NCI-H2227 (cell line): ENCODE results near the gene PEX13.
"Not testable (repeated sequence)": the region's sequence is repeated elsewhere in the genome, so short reads cannot be mapped to it uniquely, and the experiment has no call there.

Experiments used
- DNase-seq: peaks from one replicate; lab custom pipeline; 2025; ENCODE audit not compliant: unreplicated experiment; lab: John Stamatoyannopoulos, UW

Gene PEX13

GRCh38 chr2:61017556-61018317, at the start of gene PEX13, which contains the start of gene PUS10:
PEX13 (plus strand) TSS chr2:61017720; CDS start chr2:61017760, 40 bp downstream.
PUS10 (minus strand) TSS chr2:61018255; CDS start chr2:61011890, 6,365 bp downstream.
- peak; percentile 87 for DNase-seq

GRCh38 chr2:60972889-60973656, 44.4 kb upstream of the PEX13 start:
- DNase-seq: no peak

DNA sequence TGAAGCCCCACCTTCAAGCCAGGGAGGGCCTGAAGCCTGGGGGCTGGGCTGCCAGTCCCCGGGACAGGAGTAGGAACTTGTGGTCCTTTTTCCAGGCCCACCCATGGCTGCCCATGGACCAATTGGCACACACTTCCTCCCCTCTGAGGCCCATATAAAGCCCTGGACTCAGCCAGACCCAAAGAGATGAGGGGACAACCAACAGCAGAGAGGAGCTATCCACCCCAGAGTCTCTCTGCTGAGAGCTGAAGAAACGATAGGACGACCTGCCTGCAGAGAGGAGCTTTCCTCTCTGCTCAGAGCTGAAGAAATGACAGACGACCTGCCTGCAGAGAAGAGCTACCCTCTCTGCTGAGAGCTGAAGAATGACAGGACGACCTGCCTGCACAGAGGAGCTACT, 43.8 kb upstream of the PEX13 start:
- no peak for DNase-seq

DNA sequence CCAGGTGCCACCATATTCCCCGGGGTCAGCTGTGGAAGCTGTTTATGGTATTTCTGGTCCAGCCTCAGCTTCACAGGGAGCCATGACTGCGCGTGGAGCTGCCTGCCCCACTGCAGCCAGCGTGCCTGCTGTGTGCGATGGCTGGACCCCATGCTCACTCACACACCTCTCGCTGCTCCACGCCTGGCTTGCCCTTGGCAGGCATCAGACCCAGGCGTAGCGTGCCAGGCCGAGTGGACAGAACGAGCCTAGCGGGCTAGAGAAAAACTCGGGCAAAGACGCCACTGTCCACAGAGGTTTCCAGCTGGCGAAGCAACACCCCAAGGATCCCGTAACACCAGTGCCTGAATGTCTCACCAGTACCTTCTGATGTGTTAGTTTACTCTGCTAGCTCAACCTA, 42.9 kb upstream of the PEX13 start:
- no peak for DNase-seq

- no peak for DNase-seq
Measured at GRCh38 chr2:60976256-60976850, 41.2 kb upstream of the PEX13 start.

DNA sequence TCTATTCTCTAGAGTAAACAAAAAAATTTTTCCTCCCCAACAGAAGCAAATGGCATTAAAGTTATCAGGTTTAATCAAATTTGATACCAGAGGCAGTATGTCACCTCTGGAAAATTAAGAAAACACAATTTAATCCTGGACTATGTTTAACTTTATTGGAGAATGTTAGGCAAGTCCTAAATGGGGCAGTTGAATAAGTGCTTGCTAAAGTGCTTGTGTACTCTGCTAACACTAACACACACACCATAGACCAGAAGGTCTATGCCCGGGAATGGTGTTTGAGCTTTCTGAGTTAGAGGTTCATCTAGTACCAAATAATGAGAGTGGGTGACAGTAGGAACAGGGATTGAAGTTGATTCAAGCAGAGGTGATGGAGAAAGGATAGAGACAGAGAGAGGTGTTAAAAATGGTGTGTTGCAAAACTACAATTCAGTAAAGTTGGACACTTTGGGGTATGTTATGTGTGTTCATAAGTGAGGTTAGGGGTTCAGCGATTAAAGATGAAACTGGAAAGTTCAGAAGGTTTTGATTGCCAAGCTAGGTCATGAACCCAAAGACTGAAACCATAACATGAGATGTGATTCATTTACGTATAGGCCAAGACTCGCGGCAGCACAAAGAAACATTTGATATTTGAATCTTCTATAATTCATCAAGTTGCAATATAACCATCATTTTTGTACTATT, 40.5 kb upstream of the PEX13 start:
- DNase-seq: no peak

- DNase-seq: no peak
Measured at GRCh38 chr2:60977562-60977895, 40.0 kb upstream of the PEX13 start.

- DNase-seq: no peak
Measured at GRCh38 chr2:60979231-60979630, 38.3 kb upstream of the PEX13 start.

GRCh38 chr2:60980071-60980815, 37.3 kb upstream of the PEX13 start:
- DNase-seq: no peak

DNA sequence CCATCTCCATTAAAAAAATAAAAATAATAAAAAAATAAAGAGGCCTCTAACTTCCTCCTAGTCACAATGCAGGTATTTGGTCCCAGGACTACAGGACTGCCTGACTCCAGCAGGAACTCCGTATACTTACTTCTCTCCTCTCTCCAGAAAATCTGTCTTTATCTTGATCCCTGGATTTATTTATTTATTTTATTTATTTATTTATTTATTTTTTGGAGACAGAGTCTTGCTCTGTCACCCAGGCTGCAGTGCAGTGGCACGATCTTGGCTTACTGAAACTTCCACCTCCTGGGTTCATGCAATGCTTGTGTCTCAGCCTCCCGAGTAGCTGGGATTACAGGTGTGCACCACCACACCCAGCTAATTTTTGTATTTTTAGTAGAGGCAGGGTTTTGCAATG, 35.5 kb upstream of the PEX13 start:
- not testable (repeated sequence) for DNase-seq

DNA sequence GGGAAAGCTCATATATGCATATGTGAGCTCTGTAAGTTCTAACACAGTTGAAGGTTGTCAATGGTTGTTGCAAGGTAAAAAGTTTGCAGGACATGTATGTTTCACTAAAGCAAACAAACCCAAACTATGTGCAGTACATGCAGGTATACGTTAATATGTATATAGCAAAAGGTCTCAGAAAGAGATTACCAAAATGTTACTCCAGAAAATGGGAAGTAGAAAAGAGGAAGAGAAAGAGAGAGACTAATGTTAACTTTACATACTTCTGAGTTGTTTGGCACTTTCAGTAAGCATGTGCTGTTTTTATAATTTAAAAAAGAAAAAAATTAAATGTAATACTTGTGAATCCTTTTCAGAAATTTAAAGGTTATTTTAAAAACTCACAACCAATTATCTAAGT, 32.8 kb upstream of the PEX13 start:
- DNase-seq: no peak

- DNase-seq: no peak
Measured at GRCh38 chr2:60987041-60987440, 30.5 kb upstream of the PEX13 start.

GRCh38 chr2:60987656-60988055, 29.9 kb upstream of the PEX13 start:
- not testable (repeated sequence) for DNase-seq

DNA sequence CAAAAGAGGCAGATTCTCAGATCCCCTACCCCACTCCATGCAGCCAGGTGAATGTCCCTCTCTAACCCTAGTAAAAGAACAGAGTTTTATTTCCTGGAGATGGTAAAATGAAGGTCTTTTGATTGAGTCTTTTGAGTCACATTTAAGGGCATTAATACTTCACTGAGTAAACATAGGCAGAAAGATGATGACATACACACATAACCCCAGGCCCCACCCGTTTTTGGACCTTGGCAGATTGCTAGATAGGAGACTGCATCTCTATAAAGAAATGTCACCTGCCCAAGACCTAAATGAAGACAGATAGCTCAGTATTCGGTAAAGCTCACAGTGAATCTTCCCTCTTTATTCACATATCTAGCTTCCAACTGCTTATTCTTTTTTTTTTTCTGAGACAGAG, 28.3 kb upstream of the PEX13 start:
- DNase-seq: no peak

GRCh38 chr2:60991644-60992043, 25.9 kb upstream of the PEX13 start:
- DNase-seq: no peak

GRCh38 chr2:60992985-60993392, 24.5 kb upstream of the PEX13 start:
- DNase-seq: no peak

- no peak for DNase-seq
Measured at GRCh38 chr2:60994131-60994530, 23.4 kb upstream of the PEX13 start.

- peak; percentile 64 for DNase-seq
Measured at GRCh38 chr2:60998628-60999545, 18.6 kb upstream of the PEX13 start.

GRCh38 chr2:61005736-61006135, 11.8 kb upstream of the PEX13 start:
- DNase-seq: no peak
